ENCODE results near the gene TRAPPC5. TPM values are rescaled to one million over a fixed set of nuclear protein-coding genes. Genes with fewer than 3 reads are reported as not detected.

The TRAPPC5 gene
- total RNA-seq, 1 experiment from 2014 or later = 101 TPM

DNA sequence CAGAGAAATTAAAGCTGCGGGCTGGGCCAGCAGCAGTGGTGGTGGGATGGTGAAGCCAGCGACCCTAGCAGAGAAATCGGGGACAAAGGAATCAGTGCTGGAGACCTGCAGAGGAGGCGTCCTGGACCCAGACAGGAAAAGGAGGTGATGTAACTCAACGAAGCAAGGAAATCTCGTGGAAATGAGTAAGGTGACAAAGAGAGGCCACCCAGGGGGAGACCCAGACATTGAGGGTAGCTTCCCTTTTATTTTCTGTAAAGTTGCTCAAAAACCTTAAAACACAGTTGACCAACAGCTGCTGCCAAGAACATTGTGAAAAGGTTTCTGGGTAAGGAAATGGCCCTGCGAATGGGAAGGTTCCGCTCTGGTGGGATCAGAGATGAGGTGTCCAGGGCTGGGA, 25.1 kb upstream of the TRAPPC5 start:
- intact Hi-C loops (cut with micrococcal nuclease) = no loop called here
- H3K36me3 ChIP-seq (ENCODE audit: control insufficient read depth in 1 of 2, insufficient read depth in 2 of 2, low read length in 2 of 2) = no peaks in the 10 kb centered on the region
- peaks cover 3 to 12% of the 10 kb centered on the region in 2 experiments for H3K4me1 ChIP-seq (ENCODE audit: control insufficient read depth in 1 of 2, insufficient read depth in 2 of 2, low read length in 2 of 2)
- BruUV-seq (replicated peaks) = no TSS peak
- CTCF ChIA-PET = interaction anchor here (1.0 kb wide), 1 partner anchor 25 kb away, joined by 4 read pairs; the partner anchor contains the start of gene TRAPPC5
- ATAC-seq (no peak), DNase-seq (ENCODE audit: low read depth, low spot score) (no peak)
- no peak overlapping the region for H3K4me3 ChIP-seq (replicated peaks in 1 of 2; ENCODE audit: low read depth in 1 of 2, low read length in 2 of 2)
- H4K20me1 ChIP-seq (ENCODE audit: insufficient read depth) = no peaks in the 10 kb centered on the region
- no peak overlapping the region for H3K4me2 ChIP-seq (ENCODE audit: low read length)
- no peaks in the 10 kb centered on the region for H3K79me2 ChIP-seq (ENCODE audit: insufficient read depth, low read length)
- H2AFZ ChIP-seq (ENCODE audit: low read depth, low read length, poor library complexity, severe bottlenecking) = no peak overlapping the region
- no peaks in the 10 kb centered on the region for H3K27me3 ChIP-seq (ENCODE audit: insufficient read depth, low read length)
- TF ChIP-seq, protein P1, sequence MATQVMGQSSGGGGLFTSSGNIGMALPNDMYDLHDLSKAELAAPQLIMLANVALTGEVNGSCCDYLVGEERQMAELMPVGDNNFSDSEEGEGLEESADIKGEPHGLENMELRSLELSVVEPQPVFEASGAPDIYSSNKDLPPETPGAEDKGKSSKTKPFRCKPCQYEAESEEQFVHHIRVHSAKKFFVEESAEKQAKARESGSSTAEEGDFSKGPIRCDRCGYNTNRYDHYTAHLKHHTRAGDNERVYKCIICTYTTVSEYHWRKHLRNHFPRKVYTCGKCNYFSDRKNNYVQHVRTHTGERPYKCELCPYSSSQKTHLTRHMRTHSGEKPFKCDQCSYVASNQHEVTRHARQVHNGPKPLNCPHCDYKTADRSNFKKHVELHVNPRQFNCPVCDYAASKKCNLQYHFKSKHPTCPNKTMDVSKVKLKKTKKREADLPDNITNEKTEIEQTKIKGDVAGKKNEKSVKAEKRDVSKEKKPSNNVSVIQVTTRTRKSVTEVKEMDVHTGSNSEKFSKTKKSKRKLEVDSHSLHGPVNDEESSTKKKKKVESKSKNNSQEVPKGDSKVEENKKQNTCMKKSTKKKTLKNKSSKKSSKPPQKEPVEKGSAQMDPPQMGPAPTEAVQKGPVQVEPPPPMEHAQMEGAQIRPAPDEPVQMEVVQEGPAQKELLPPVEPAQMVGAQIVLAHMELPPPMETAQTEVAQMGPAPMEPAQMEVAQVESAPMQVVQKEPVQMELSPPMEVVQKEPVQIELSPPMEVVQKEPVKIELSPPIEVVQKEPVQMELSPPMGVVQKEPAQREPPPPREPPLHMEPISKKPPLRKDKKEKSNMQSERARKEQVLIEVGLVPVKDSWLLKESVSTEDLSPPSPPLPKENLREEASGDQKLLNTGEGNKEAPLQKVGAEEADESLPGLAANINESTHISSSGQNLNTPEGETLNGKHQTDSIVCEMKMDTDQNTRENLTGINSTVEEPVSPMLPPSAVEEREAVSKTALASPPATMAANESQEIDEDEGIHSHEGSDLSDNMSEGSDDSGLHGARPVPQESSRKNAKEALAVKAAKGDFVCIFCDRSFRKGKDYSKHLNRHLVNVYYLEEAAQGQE (IDR thresholded peaks at IDR 0.05; ENCODE audit: low read depth) = no peak
- no peak for TF ChIP-seq CBX3 (IDR thresholded peaks at IDR 0.05; ENCODE audit: low read depth)
- POLR2A ChIA-PET = no interaction called here
- no peaks in the 10 kb centered on the region for H3K9me2 ChIP-seq (ENCODE audit: insufficient read depth)
- H3K27ac ChIP-seq (ENCODE audit: low read depth, low read length) = no peak overlapping the region
- no peaks in the 10 kb centered on the region for H3K9me3 ChIP-seq (ENCODE audit: control insufficient read depth in 1 of 2, insufficient read depth in 1 of 2, low read depth in 1 of 2, low read length in 2 of 2)
- H3K9ac ChIP-seq (ENCODE audit: low read length) = no peak overlapping the region
- RAD21 ChIA-PET (ENCODE audit: low non-redundant PET in 1 of 2, low total read pairs in 2 of 2, uncharacterized antibody in 2 of 2, unreplicated experiment in 2 of 2) = no interaction called here

DNA sequence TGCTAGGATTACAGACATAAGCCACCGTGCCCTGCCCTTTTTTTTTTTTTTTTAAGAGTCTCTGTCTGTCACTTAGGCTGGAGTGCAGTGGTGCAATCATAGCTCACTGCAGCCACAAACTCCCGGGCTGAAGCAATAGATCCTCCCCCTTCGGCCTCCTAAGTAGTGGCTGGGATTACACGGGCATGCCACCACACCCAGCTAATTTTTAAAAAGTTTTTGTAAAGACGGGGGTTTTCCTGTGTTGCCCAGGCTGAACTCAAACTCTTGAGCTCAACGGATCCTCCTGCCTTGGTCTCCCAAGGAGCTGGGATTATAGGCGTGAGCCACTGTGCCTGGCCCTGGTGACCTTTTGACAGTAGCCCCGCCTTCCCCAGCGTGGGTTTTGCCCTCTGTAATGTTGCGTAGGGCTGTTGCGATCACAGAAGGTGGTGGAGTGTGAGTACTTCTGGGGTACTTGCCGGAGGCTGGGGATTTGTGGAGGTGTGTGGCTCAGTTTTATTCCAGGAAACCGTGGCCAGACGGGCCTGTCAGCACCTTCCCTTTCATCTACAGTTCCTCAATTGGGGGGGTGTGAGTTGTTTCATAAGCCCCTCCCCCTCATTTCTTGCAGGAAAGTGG, 23.4 kb upstream of the TRAPPC5 start:
- no peaks in the 10 kb centered on the region for H3K9me3 ChIP-seq (ENCODE audit: control insufficient read depth in 1 of 2, insufficient read depth in 1 of 2, low read depth in 1 of 2, low read length in 2 of 2)
- H3K9ac ChIP-seq (ENCODE audit: low read length) = no peak overlapping the region
- no peak overlapping the region for H2AFZ ChIP-seq (ENCODE audit: low read depth, low read length, poor library complexity, severe bottlenecking)
- ChIA-PET CTCF (no interaction called here), POLR2A (no interaction called here), RAD21 (ENCODE audit: low non-redundant PET in 1 of 2, low total read pairs in 2 of 2, uncharacterized antibody in 2 of 2, unreplicated experiment in 2 of 2) (no interaction called here)
- TF ChIP-seq POLR2AphosphoS5 (IDR thresholded peaks at IDR 0.05; ENCODE audit: low read depth, low read length) (no peak), SIN3A (IDR thresholded peaks at IDR 0.05; ENCODE audit: low read depth) (no peak), FOSL1 (IDR thresholded peaks at IDR 0.05; ENCODE audit: low read depth) (no peak), EZH2phosphoT487 (IDR thresholded peaks at IDR 0.05; ENCODE audit: borderline replicate concordance) (no peak), RAD21 (IDR thresholded peaks at IDR 0.05; ENCODE audit: low read depth) (no peak), SRF (IDR thresholded peaks at IDR 0.05; ENCODE audit: low read depth) (no peak), CBX3 (IDR thresholded peaks at IDR 0.05; ENCODE audit: low read depth) (no peak), TCF7L2 (IDR thresholded peaks at IDR 0.05; ENCODE audit: borderline replicate concordance, extremely low read depth, insufficient read depth, insufficient read length) (no peak), EZH2 (IDR thresholded peaks at IDR 0.05) (no peak), ZNF274 (IDR thresholded peaks at IDR 0.05; ENCODE audit: low read depth, low read length) (no peak), ELF1 (IDR thresholded peaks at IDR 0.05; ENCODE audit: borderline replicate concordance, low read depth) (no peak), SP1 (IDR thresholded peaks at IDR 0.05; ENCODE audit: low read depth) (no peak)
- TF ChIP-seq, protein P2, sequence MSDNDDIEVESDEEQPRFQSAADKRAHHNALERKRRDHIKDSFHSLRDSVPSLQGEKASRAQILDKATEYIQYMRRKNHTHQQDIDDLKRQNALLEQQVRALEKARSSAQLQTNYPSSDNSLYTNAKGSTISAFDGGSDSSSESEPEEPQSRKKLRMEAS (IDR thresholded peaks at IDR 0.05) = no peak
- TF ChIP-seq, protein P3, sequence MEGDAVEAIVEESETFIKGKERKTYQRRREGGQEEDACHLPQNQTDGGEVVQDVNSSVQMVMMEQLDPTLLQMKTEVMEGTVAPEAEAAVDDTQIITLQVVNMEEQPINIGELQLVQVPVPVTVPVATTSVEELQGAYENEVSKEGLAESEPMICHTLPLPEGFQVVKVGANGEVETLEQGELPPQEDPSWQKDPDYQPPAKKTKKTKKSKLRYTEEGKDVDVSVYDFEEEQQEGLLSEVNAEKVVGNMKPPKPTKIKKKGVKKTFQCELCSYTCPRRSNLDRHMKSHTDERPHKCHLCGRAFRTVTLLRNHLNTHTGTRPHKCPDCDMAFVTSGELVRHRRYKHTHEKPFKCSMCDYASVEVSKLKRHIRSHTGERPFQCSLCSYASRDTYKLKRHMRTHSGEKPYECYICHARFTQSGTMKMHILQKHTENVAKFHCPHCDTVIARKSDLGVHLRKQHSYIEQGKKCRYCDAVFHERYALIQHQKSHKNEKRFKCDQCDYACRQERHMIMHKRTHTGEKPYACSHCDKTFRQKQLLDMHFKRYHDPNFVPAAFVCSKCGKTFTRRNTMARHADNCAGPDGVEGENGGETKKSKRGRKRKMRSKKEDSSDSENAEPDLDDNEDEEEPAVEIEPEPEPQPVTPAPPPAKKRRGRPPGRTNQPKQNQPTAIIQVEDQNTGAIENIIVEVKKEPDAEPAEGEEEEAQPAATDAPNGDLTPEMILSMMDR (IDR thresholded peaks at IDR 0.05 in 2 of 3, conservative IDR thresholded peaks at IDR 0.05 in 1 of 3; ENCODE audit: borderline replicate concordance in 1 of 3, insufficient read depth in 1 of 3, low read depth in 2 of 3, low read length in 2 of 3) = no peak
- H3K36me3 ChIP-seq (ENCODE audit: control insufficient read depth in 1 of 2, insufficient read depth in 2 of 2, low read length in 2 of 2) = no peaks in the 10 kb centered on the region
- no peaks in the 10 kb centered on the region for H4K20me1 ChIP-seq (ENCODE audit: insufficient read depth)
- H3K27ac ChIP-seq (ENCODE audit: low read depth, low read length) = no peak overlapping the region
- DNase-seq (ENCODE audit: low read depth, low spot score) = no peak
- no TSS peak for BruUV-seq (replicated peaks)
- no peaks in the 10 kb centered on the region for H3K79me2 ChIP-seq (ENCODE audit: insufficient read depth, low read length)
- intact Hi-C loops (cut with micrococcal nuclease) = no loop called here
- no peaks in the 10 kb centered on the region for H3K9me2 ChIP-seq (ENCODE audit: insufficient read depth)
- no peak overlapping the region for H3K4me3 ChIP-seq (replicated peaks in 1 of 2; ENCODE audit: low read depth in 1 of 2, low read length in 2 of 2)
- peaks cover 2 to 7% of the 10 kb centered on the region in 2 experiments for H3K4me1 ChIP-seq (ENCODE audit: control insufficient read depth in 1 of 2, insufficient read depth in 2 of 2, low read length in 2 of 2)
- H3K27me3 ChIP-seq (ENCODE audit: insufficient read depth, low read length) = no peaks in the 10 kb centered on the region
- ATAC-seq = no peak
- no peak overlapping the region for H3K4me2 ChIP-seq (ENCODE audit: low read length)
